DND-41 (cell line): ENCODE data around the gene PTF1A.

Source experiments
- EZH2 ChIP-seq: IDR thresholded peaks from 3 replicates; pipeline ENCODE4 v1.6.1; 2012; ENCODE audit warnings: borderline replicate concordance, low read depth, mild to moderate bottlenecking, moderate library complexity, low read length, inconsistent platforms; ENCODE audit not compliant: severe bottlenecking
- TF ChIP-seq, protein P1 (sequence below): IDR thresholded peaks from 2 replicates; pipeline ENCODE4 v1.5.1; 2012; ENCODE audit warnings: borderline replicate concordance, low read length, moderate library complexity, mild to moderate bottlenecking; ENCODE audit not compliant: poor library complexity, severe bottlenecking; ENCODE audit errors: extremely low read depth

DNA sequence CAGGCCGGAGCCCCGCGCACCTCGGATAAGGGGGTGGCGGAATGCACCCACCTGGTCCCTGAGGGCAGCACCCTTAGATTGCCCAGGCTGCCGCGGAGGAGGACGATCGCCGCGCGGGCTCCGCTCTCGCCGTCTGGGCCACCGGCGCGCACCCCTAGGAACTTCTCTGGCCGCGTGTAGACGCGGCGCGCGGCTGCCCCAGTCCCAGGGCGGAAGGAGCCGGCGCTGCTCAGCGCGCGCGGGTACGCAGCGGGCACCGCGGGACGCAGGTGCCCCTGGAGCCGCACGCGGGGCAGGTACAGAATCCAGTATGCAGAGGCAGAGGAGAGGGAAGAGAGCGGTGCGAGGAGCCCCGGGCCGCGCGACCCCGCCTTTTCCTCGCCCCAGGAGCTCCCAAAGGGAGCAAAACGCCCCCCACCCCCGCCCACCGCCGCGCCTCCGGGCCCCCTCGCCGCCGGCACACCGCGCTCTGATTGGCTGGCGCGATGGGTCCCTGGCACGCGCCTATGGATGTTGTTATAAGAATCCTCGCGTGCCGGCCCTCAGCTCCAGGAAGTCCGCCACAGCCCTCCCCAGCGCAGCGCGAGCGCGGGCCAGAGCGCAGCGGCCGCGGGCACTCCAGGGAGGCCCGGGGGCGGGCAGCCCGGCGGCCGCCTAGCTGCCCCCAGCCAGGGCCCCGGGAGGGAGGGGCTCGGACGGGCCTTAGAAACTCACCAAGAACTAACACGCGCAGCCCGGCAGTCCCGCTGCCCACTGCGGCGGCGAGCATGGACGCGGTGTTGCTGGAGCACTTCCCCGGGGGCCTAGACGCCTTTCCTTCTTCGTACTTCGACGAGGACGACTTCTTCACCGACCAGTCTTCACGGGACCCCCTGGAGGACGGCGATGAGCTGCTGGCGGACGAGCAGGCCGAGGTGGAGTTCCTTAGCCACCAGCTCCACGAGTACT is at the start of gene PTF1A:
- TF ChIP-seq, protein P1, sequence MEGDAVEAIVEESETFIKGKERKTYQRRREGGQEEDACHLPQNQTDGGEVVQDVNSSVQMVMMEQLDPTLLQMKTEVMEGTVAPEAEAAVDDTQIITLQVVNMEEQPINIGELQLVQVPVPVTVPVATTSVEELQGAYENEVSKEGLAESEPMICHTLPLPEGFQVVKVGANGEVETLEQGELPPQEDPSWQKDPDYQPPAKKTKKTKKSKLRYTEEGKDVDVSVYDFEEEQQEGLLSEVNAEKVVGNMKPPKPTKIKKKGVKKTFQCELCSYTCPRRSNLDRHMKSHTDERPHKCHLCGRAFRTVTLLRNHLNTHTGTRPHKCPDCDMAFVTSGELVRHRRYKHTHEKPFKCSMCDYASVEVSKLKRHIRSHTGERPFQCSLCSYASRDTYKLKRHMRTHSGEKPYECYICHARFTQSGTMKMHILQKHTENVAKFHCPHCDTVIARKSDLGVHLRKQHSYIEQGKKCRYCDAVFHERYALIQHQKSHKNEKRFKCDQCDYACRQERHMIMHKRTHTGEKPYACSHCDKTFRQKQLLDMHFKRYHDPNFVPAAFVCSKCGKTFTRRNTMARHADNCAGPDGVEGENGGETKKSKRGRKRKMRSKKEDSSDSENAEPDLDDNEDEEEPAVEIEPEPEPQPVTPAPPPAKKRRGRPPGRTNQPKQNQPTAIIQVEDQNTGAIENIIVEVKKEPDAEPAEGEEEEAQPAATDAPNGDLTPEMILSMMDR: no peak
- TF ChIP-seq EZH2: no peak
